GM12801 (cell line): ENCODE results near the gene RAB3GAP2.

Source experiments
- TF ChIP-seq, protein P1 (sequence below): IDR thresholded peaks from one replicate; pipeline ENCODE4 v1.5.1; 2011; ENCODE audit warnings: control low read depth; ENCODE audit not compliant: insufficient read length; ENCODE audit errors: extremely low read depth

The RAB3GAP2 gene

DNA sequence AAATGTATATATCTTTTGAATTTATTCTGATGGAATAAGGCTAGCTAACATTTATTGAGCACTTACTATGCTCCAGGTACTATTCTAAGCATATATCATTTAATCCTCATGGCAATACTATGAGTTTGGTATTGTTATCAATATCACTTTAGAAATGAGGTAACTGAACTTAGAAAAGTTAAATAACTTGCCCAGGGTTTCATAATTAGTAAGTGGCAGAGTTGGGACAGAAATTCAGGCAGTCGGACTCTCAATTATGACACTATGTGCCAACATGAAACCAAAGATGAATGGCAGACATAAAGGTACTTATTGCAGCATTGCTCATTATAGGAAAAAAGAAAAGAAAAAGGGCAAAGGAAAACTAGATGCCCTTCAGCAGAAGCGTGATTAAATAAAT, 48.2 kb downstream of the RAB3GAP2 start:
- TF ChIP-seq, protein P1, sequence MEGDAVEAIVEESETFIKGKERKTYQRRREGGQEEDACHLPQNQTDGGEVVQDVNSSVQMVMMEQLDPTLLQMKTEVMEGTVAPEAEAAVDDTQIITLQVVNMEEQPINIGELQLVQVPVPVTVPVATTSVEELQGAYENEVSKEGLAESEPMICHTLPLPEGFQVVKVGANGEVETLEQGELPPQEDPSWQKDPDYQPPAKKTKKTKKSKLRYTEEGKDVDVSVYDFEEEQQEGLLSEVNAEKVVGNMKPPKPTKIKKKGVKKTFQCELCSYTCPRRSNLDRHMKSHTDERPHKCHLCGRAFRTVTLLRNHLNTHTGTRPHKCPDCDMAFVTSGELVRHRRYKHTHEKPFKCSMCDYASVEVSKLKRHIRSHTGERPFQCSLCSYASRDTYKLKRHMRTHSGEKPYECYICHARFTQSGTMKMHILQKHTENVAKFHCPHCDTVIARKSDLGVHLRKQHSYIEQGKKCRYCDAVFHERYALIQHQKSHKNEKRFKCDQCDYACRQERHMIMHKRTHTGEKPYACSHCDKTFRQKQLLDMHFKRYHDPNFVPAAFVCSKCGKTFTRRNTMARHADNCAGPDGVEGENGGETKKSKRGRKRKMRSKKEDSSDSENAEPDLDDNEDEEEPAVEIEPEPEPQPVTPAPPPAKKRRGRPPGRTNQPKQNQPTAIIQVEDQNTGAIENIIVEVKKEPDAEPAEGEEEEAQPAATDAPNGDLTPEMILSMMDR: no peak

DNA sequence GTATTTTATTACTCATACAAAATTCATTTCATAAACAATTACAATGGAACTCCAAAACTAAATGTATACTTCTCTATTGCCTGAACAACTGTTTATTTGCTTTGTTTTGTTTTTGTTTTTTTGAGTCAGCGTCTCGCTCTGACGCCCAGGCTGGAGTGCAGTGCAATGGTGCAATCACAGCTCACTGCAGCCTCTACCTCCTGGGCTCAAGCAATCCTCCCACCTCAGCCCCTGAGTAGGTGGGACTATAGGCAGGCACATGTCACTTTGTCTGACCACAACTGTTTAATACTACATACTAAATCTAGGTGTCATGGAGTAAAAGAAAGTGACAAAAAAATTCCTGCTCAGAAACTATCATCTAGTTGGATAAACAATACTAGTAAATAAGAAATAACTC, 49.3 kb downstream of the RAB3GAP2 start:
- TF ChIP-seq, protein P1: no peak

DNA sequence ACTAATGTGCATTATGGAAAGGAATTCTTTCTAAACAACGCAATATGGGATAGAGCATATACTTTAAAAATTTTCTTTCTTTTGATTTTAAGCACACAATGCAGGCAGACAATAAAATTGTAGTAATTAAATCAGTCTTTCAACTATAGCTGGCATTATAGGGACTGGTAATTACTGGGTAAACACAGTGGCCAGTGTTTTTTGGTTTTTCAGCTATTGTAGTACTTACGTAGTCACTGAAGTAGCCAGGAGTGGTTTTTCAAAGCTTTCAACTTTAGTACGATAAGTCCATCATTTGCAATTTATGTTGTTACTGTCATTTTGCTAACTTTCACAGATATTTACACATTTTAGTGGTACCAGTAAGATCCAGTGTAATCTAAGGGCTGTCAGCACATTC, 50.6 kb downstream of the RAB3GAP2 start:
- TF ChIP-seq, protein P1: no peak

DNA sequence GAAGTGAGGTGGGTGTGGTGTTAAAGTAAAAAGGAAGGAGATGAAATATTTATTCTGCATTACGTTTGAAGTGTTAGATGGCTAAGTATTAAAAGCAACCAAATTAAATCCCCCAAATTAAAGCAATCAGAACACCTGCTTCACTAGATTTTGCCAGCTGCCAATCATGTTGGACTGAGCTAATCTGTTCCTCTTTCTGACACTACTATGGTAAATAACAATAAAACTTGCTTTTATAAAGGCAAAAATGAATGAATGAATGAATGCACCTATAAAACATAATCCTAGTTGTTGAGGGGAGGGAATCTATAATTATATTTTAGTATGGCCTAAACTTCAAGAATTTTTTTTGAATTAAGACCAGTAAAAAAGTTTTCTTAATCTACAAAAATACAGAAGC, 51.0 kb downstream of the RAB3GAP2 start:
- TF ChIP-seq, protein P1: no peak

DNA sequence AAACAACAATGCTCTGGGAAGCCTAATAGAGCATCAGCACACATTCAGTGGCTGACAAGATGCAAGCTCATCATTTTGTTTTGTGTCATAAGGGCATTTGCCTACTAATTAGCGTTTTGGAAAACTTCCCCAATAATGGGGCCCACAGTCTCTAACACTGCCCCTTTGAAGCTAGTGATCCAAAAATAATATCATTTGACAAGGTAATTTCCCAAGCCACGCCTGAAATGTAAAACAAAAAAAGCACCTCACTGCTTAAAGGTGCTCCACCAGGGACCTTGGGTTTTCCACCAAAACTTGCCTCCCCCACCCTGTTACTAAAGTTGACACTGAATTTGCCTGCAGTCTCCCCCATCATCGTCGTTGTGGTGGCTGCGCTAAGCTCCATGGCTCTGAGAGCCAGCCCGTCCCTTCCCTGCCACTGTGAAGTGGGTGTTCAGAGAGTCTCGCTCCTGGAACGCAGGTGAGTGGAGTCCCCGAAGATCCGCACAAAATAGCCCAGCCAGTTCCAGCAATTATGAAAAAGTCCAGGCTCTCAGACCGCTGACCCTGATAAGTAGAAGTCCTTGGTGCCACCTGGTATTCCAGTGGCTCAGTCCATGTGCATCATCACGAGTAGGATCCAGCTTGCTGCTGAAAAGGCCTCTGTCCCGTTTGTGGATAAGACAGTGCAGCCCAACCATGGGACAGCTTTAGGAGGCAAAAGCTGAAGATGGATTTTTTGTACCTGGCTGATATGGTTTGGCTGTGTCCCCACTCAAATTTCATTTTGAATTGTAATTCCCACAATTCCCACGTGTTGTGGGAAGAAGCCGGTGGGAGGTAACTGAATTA, 52.2 kb downstream of the RAB3GAP2 start:
- TF ChIP-seq, protein P1: no peak

DNA sequence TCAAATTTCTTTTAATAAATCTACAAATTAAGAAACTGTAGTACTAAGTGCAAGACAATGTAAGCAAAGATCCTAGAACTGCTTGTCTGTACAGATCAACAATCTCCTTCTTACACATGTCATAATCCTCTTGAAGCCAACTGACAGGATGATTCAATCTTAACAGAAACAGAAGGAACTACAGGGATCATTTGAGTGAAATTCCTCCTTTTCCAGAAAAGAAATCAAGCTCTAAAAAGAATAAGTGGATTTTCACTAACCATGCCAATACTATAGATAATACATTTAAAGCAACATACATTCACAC, 53.2 kb downstream of the RAB3GAP2 start:
- TF ChIP-seq, protein P1: no peak

DNA sequence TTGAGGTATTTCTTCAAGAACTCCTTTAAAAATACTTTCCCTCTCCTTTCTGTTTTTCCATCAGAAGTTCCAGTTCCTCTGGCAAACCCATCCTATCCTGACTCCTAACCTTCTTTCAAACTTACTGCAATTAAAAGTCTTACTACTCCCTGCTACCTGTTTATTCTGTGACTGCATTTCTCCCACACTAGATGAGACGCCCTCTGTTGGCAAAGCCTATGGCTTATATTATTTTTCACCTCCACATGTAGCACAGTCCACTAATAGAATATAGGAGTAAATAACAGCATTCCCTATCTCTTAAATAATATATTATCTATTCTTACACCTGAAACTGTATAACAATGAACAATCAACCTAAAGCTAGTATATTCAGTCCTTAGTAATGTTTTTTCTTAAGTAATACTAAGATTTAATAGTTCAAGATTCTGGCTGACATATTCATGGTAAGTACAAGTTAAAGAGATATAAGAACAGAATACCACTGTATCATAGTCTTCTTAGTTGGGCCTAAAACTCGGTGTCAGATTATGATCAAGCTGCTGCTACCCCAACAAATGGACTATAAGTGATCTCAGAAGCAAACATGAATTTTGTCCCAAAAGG, 54.8 kb downstream of the RAB3GAP2 start:
- TF ChIP-seq, protein P1: no peak
